ENCODE data around the gene IRX6.

GRCh38 chr16:55376567-55377167 is 52.7 kb downstream of the IRX6 start:
- TF ChIP-seq CTCF (IDR thresholded peaks at IDR 0.05) (no peak), E2F4 (CRISPR knock-in tag; IDR thresholded peaks at IDR 0.05; ENCODE audit: borderline replicate concordance, low read depth) (no peak), MAX (CRISPR knock-in tag; IDR thresholded peaks at IDR 0.05) (no peak), USF1 (CRISPR knock-in tag; IDR thresholded peaks at IDR 0.05) (no peak), MYBL2 (CRISPR knock-in tag; IDR thresholded peaks at IDR 0.05) (no peak), NR2C2 (CRISPR knock-in tag; IDR thresholded peaks at IDR 0.05) (no peak), SP1 (CRISPR knock-in tag; conservative IDR thresholded peaks at IDR 0.05) (no peak), NFE2L1 (CRISPR knock-in tag; IDR thresholded peaks at IDR 0.05) (no peak), STAT6 (CRISPR knock-in tag; conservative IDR thresholded peaks at IDR 0.05; ENCODE audit: low read depth) (no peak), USF2 (CRISPR knock-in tag; IDR thresholded peaks at IDR 0.05) (no peak), FOXK1 (CRISPR knock-in tag; IDR thresholded peaks at IDR 0.05) (no peak), TEAD1 (CRISPR knock-in tag; IDR thresholded peaks at IDR 0.05) (no peak)

All from WTC11 (cell line).